GM21528 (cell line): ENCODE data around the gene PYM1.
"Not testable (repeated sequence)": the region's sequence is repeated elsewhere in the genome, so short reads cannot be mapped to it uniquely, and the experiment has no call there.

Experiments
- ATAC-seq: cut with Tn5 transposase; IDR thresholded peaks from one replicate; pipeline ENCODE4 v1.9.1; 2021; ENCODE audit warnings: mild to moderate bottlenecking, moderate library complexity; ENCODE audit not compliant: unreplicated experiment, low FRiP score

Gene PYM1

DNA sequence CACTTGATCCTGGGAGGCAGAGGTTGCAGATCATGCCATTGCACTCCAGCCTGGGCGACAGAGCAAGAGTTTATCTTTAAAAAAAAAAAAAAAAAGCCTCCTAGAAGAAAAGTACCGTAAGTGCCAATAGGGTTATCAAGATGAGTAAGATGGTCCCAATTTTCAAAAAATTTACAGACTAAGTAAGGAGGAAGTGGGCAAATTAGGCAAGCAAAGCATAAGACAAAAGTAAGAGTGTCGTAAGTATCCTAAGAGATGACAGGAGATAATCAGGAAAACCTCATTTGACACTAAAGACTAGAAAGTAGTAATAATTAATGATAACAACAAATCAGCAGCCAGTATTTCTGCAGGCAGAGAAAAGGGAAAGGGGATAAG lies 12.2 kb downstream of the PYM1 start:
- ATAC-seq, result no peak

DNA sequence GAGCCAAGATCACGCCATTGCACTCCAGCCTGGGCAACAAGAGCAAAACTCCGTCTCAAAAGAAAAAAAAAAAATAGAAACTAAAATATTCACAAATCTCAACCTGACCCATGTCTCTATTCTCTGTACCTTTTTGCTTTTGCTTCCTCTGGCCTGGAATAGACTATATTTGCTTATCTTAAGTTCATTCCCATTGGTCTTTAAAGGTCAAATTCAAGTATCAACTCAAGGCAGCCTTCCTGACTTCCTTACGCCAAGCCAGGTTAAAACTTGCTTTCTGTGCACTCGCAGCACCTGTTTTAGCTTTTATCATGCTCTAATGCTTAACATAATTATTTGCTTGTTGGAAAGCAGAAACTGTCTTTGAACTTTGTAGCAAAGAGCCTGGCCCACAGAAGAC lies 14.8 kb downstream of the PYM1 start:
- ATAC-seq, result no peak

- no peak for ATAC-seq
Observed at GRCh38 chr12:55909513-55909884, 18.2 kb downstream of the PYM1 start.

DNA sequence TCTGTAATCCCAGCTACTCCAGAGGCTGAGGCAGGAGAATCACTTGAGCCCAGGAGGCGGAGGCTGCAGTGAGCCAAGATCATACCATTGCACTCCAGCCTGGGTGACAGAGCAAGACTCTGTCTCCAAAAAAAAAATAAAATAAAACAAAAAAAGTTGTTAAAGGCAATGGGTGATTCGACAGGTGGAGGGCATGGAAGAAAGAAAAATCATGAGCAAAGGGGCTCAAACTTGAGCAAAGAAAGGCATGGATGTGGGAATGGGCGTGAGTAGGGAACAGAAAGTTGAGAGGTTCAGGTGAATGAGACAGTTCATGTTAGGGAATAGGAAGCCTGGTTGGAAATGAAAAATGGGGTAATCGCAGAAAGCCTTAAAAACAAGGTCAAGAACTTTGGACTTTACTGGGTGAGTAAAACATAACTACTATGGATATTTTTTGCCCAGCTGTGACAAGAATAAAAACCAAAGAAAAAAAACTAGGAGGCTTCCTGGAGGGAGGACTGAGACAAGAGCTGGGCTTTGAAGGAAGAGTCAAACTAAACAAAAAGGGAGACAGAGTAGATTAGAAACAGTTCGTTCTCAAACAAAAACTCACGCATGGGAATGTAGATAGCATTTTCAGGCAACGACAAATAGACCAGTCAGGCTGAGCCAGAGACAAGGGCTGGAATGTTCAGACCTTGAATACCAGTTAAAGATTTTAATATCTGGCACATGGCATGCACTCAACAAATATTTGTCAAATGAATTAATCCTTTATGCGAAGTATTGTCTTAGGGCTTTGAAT lies 18.8 kb downstream of the PYM1 start:
- no peak for ATAC-seq

GRCh38 chr12:55906056-55906455 lies 21.6 kb downstream of the PYM1 start:
- ATAC-seq, result no peak

GRCh38 chr12:55901881-55902490 lies 25.7 kb downstream of the PYM1 start:
- ATAC-seq, result no peak

GRCh38 chr12:55899082-55899481 lies 28.6 kb downstream of the PYM1 start:
- no peak for ATAC-seq

GRCh38 chr12:55893723-55894122 lies 34.0 kb downstream of the PYM1 start:
- ATAC-seq, result no peak

DNA sequence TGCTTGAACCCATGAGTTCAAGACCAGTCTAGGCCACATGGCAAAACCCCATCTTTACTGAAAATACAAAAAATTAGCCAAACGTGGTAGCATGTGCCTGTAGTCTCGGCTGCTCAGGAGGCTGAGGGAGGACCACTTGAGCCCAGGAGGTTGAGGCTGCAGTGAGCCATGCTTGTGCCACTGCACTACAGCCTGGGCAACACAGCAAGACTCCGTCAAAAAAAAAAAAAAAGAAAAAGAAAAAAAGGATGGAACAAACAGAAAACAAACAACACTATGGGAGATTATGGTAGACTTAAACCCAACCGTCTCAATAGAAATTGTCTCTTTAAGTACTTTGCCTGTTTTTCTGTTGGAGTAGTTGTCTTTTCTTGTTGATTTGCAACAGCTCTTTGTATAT lies 36.4 kb downstream of the PYM1 start:
- no peak for ATAC-seq

DNA sequence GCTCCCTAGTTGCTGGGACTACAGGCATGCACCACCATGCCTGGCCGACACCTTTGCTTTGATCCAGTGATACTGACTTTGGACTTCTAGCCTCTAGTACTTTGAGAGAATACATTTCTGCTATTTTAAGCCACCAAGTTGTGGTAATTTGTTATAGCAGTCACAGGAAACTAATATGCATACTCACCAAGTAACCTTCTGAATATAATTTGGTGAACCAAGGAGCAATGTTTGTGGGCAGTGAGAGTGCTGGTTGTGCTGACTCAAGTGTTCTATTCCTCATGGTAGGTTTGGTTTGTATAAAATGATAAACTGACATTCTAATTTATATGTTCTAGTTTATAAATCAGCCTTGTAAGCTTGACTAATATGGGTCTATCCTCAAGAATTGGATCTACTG lies 42.6 kb downstream of the PYM1 start:
- ATAC-seq, result no peak

DNA sequence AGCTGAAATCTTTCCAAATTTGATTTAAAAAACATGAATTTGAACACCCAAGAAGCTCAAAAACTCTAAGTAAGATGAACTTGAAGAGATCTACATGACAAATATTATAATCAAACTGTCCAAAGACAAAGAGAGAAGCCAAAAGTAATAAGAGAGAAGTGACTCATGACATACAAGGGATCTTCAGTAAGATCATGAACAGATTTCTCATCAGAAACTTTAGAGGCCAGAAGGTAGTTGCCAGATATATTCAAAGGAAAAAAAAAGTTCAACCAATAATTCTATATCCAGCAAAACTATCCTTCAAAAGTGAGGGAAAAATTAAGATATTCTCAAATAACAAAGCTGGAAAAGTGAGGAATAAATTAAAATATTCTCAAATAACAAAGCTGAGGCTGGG lies 49.9 kb downstream of the PYM1 start:
- ATAC-seq, result no peak

- no peak for ATAC-seq
Observed at GRCh38 chr12:55875704-55876467, 51.8 kb downstream of the PYM1 start.

GRCh38 chr12:55874443-55874842 lies 53.3 kb downstream of the PYM1 start:
- no peak for ATAC-seq

DNA sequence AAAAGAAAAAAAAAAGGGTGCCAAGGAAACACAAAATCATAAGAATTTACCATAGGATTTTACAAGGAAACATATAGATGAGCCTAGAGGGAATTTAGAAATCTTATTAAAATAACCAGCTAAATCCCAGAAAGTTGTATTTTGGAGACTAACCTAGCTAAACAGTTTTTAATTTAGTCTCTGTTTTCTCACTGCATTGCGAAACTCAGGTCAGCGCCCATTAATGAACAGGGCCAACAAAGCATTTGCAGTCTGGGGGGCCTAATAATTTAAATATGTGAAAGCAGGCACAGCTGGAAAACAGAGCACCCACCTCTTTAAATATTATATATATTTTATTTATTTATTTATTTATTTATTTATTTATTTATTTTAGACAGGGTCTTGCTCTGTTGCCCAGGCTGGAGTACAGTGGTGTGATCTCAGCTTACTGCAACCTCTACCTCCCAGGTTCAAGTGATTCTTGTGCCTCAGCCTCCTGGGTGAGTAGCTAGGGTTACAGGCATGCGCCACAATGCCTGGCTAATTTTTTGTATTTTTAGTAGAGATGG lies 61.2 kb downstream of the PYM1 start:
- ATAC-seq, result not testable (repeated sequence)

DNA sequence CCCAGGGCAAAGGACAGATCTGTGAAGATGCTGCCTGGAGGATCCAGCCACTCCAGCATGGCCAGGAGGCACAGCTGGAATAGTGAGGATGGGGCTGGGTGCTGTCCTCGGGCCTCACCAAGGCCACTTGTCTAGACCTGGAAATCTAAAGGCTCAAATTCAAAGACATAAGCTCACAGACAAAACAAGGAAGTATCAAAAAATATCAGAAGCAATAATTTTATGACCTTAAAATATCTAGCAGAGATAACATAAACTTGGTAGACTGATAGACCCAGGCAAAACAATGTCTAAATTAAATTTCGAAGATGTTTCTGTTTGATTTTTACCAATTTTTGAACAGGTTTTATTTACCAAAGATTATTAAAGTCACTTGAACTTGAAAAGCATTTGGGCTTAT lies 62.4 kb downstream of the PYM1 start:
- ATAC-seq, result no peak

GRCh38 chr12:55862931-55863330 lies 64.8 kb downstream of the PYM1 start:
- not testable (repeated sequence) for ATAC-seq

- no peak for ATAC-seq
Observed at GRCh38 chr12:55862286-55862685, 65.4 kb downstream of the PYM1 start.

- ATAC-seq, result no peak
Observed at GRCh38 chr12:55861871-55862270, 65.8 kb downstream of the PYM1 start.

DNA sequence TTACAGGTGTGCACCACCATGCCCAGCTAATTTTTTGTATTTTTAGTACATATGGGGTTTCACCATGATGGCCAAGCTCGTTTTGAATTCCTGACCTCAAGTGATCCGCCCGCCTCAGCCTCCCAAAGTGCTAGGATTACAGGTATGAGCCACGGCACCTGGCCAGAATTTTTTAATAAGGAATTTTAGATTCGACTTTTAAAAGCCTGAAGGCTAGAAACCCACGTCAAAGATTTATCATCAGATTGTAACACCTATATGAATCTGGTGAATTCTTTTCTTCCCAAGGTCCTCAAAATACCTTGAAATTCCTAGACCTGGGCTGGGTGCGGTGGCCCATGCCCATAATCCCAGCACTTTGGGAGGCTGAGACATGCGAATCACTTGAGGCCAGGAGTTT lies 66.3 kb downstream of the PYM1 start:
- ATAC-seq, result no peak

DNA sequence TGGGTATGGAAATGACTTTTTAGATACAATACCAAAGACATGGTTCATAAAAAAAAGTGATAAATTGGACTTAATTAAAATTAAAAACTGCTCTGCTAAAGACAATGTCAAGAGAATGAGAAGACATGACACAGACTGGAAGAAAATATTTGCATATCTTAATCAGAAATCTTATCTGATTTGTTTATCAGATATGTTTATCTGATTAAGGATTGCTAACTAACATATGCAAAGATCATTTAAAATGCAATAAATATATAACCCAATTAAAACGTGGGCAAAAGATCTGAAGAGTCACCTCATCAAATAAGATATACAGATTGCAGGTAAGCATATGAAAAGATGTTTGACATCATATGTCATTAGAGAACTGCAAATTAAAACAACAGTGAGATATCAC lies 75.0 kb downstream of the PYM1 start:
- ATAC-seq, result no peak
